ENCODE measurements around the gene SOX6.

Gene SOX6

GRCh38 chr11:16099343-16099900 lies 256.9 kb downstream of the SOX6 start:
- H3K9me3 ChIP-seq (ENCODE audit: control insufficient read depth, insufficient read depth, low read length) = no peaks in the 10 kb centered on the region
- H3K4me3 ChIP-seq (ENCODE audit: low read length) = no peak overlapping the region
- no peaks in the 10 kb centered on the region for H3K4me1 ChIP-seq (ENCODE audit: control insufficient read depth, insufficient read depth, low read length)
- no CpG with 5 or more reads among the region's 2 CpGs for WGBS (ENCODE audit: insufficient coverage, insufficient read length)
- H3K27ac ChIP-seq (ENCODE audit: low read length) = no peak overlapping the region
- H3K36me3 ChIP-seq (ENCODE audit: control insufficient read depth, insufficient read depth, low read length) = no peaks in the 10 kb centered on the region
- no peaks in the 10 kb centered on the region for H3K27me3 ChIP-seq (ENCODE audit: control insufficient read depth, insufficient read depth, low read length)
- no peak for DNase-seq (ENCODE audit: low read depth, low spot score)

- WGBS (ENCODE audit: insufficient coverage, insufficient read length) = no CpG with 5 or more reads among the region's 3 CpGs
- DNase-seq (ENCODE audit: low read depth, low spot score) = no peak
- no peak overlapping the region for H3K27ac ChIP-seq (ENCODE audit: low read length)
Observed at GRCh38 chr11:16098526-16099205, 257.7 kb downstream of the SOX6 start.

GRCh38 chr11:16097543-16097942 lies 258.8 kb downstream of the SOX6 start:
- Histone ChIP-seq H3K4me1 (ENCODE audit: control insufficient read depth, insufficient read depth, low read length) (no peaks in the 10 kb centered on the region), H3K36me3 (ENCODE audit: control insufficient read depth, insufficient read depth, low read length) (no peaks in the 10 kb centered on the region), H3K27me3 (ENCODE audit: control insufficient read depth, insufficient read depth, low read length) (no peaks in the 10 kb centered on the region), H3K27ac (ENCODE audit: low read length) (no peak overlapping the region), H3K9me3 (ENCODE audit: control insufficient read depth, insufficient read depth, low read length) (no peaks in the 10 kb centered on the region), H3K4me3 (ENCODE audit: low read length) (no peak overlapping the region)
- DNase-seq (ENCODE audit: low read depth, low spot score) = no peak
- WGBS (ENCODE audit: insufficient coverage, insufficient read length) = no CpG with 5 or more reads among the region's 2 CpGs

More at GRCh38 chr11:16098526-16099205, 257.7 kb downstream of the SOX6 start:
- H3K9me3 ChIP-seq (ENCODE audit: control insufficient read depth, insufficient read depth, low read length) = no peaks in the 10 kb centered on the region
- no peaks in the 10 kb centered on the region for H3K36me3 ChIP-seq (ENCODE audit: control insufficient read depth, insufficient read depth, low read length)
- no peaks in the 10 kb centered on the region for H3K4me1 ChIP-seq (ENCODE audit: control insufficient read depth, insufficient read depth, low read length)
- no peak overlapping the region for H3K4me3 ChIP-seq (ENCODE audit: low read length)
- no peaks in the 10 kb centered on the region for H3K27me3 ChIP-seq (ENCODE audit: control insufficient read depth, insufficient read depth, low read length)

GRCh38 chr11:16096336-16096735 lies 260.0 kb downstream of the SOX6 start:
- no peaks in the 10 kb centered on the region for H3K27me3 ChIP-seq (ENCODE audit: control insufficient read depth, insufficient read depth, low read length)
- H3K36me3 ChIP-seq (ENCODE audit: control insufficient read depth, insufficient read depth, low read length) = no peaks in the 10 kb centered on the region
- DNase-seq (ENCODE audit: low read depth, low spot score) = no peak
- no peak overlapping the region for H3K4me3 ChIP-seq (ENCODE audit: low read length)
- H3K9me3 ChIP-seq (ENCODE audit: control insufficient read depth, insufficient read depth, low read length) = no peaks in the 10 kb centered on the region
- no peaks in the 10 kb centered on the region for H3K4me1 ChIP-seq (ENCODE audit: control insufficient read depth, insufficient read depth, low read length)
- no peak overlapping the region for H3K27ac ChIP-seq (ENCODE audit: low read length)
- 100% methylated on average over 1 of the region's 2 CpGs for WGBS (ENCODE audit: insufficient coverage, insufficient read length)

GRCh38 chr11:16095756-16096155 lies 260.6 kb downstream of the SOX6 start:
- Histone ChIP-seq H3K27ac (ENCODE audit: low read length) (no peak overlapping the region), H3K9me3 (ENCODE audit: control insufficient read depth, insufficient read depth, low read length) (no peaks in the 10 kb centered on the region), H3K4me3 (ENCODE audit: low read length) (no peak overlapping the region), H3K27me3 (ENCODE audit: control insufficient read depth, insufficient read depth, low read length) (no peaks in the 10 kb centered on the region), H3K36me3 (ENCODE audit: control insufficient read depth, insufficient read depth, low read length) (no peaks in the 10 kb centered on the region), H3K4me1 (ENCODE audit: control insufficient read depth, insufficient read depth, low read length) (no peaks in the 10 kb centered on the region)
- DNase-seq (ENCODE audit: low read depth, low spot score) = no peak
- WGBS (ENCODE audit: insufficient coverage, insufficient read length) = no CpG with 5 or more reads among the region's 1 CpG

- DNase-seq (ENCODE audit: low read depth, low spot score) = no peak
- no CpG with 5 or more reads among the region's 3 CpGs for WGBS (ENCODE audit: insufficient coverage, insufficient read length)
- no peak overlapping the region for H3K4me3 ChIP-seq (ENCODE audit: low read length)
- no peaks in the 10 kb centered on the region for H3K36me3 ChIP-seq (ENCODE audit: control insufficient read depth, insufficient read depth, low read length)
- no peaks in the 10 kb centered on the region for H3K9me3 ChIP-seq (ENCODE audit: control insufficient read depth, insufficient read depth, low read length)
- H3K27ac ChIP-seq (ENCODE audit: low read length) = no peak overlapping the region
- H3K4me1 ChIP-seq (ENCODE audit: control insufficient read depth, insufficient read depth, low read length) = no peaks in the 10 kb centered on the region
- no peaks in the 10 kb centered on the region for H3K27me3 ChIP-seq (ENCODE audit: control insufficient read depth, insufficient read depth, low read length)
Observed at GRCh38 chr11:16093889-16094653, 262.3 kb downstream of the SOX6 start.

- no CpG with 5 or more reads among the region's 1 CpG for WGBS (ENCODE audit: insufficient coverage, insufficient read length)
- Histone ChIP-seq H3K27ac (ENCODE audit: low read length) (no peak overlapping the region), H3K9me3 (ENCODE audit: control insufficient read depth, insufficient read depth, low read length) (no peaks in the 10 kb centered on the region), H3K27me3 (ENCODE audit: control insufficient read depth, insufficient read depth, low read length) (no peaks in the 10 kb centered on the region), H3K4me1 (ENCODE audit: control insufficient read depth, insufficient read depth, low read length) (no peaks in the 10 kb centered on the region), H3K4me3 (ENCODE audit: low read length) (no peak overlapping the region), H3K36me3 (ENCODE audit: control insufficient read depth, insufficient read depth, low read length) (no peaks in the 10 kb centered on the region)
- DNase-seq (ENCODE audit: low read depth, low spot score) = no peak
Observed at GRCh38 chr11:16091862-16092261, 264.5 kb downstream of the SOX6 start.

GRCh38 chr11:16089481-16089880 lies 266.9 kb downstream of the SOX6 start:
- Histone ChIP-seq H3K4me3 (ENCODE audit: low read length) (no peak overlapping the region), H3K4me1 (ENCODE audit: control insufficient read depth, insufficient read depth, low read length) (no peaks in the 10 kb centered on the region), H3K9me3 (ENCODE audit: control insufficient read depth, insufficient read depth, low read length) (no peaks in the 10 kb centered on the region), H3K27ac (ENCODE audit: low read length) (no peak overlapping the region), H3K27me3 (ENCODE audit: control insufficient read depth, insufficient read depth, low read length) (no peaks in the 10 kb centered on the region), H3K36me3 (ENCODE audit: control insufficient read depth, insufficient read depth, low read length) (no peaks in the 10 kb centered on the region)
- no peak for DNase-seq (ENCODE audit: low read depth, low spot score)
- no CpG with 5 or more reads among the region's 1 CpG for WGBS (ENCODE audit: insufficient coverage, insufficient read length)

- no CpG with 5 or more reads among the region's 1 CpG for WGBS (ENCODE audit: insufficient coverage, insufficient read length)
- H3K27ac ChIP-seq (ENCODE audit: low read length) = no peak overlapping the region
- no peaks in the 10 kb centered on the region for H3K4me1 ChIP-seq (ENCODE audit: control insufficient read depth, insufficient read depth, low read length)
- H3K27me3 ChIP-seq (ENCODE audit: control insufficient read depth, insufficient read depth, low read length) = no peaks in the 10 kb centered on the region
- no peak for DNase-seq (ENCODE audit: low read depth, low spot score)
- H3K4me3 ChIP-seq (ENCODE audit: low read length) = no peak overlapping the region
- H3K36me3 ChIP-seq (ENCODE audit: control insufficient read depth, insufficient read depth, low read length) = no peaks in the 10 kb centered on the region
- no peaks in the 10 kb centered on the region for H3K9me3 ChIP-seq (ENCODE audit: control insufficient read depth, insufficient read depth, low read length)
Observed at GRCh38 chr11:16088774-16089173, 267.6 kb downstream of the SOX6 start.

- Histone ChIP-seq H3K27ac (ENCODE audit: low read length) (no peak overlapping the region), H3K27me3 (ENCODE audit: control insufficient read depth, insufficient read depth, low read length) (no peaks in the 10 kb centered on the region), H3K36me3 (ENCODE audit: control insufficient read depth, insufficient read depth, low read length) (no peaks in the 10 kb centered on the region), H3K4me3 (ENCODE audit: low read length) (no peak overlapping the region), H3K4me1 (ENCODE audit: control insufficient read depth, insufficient read depth, low read length) (no peaks in the 10 kb centered on the region), H3K9me3 (ENCODE audit: control insufficient read depth, insufficient read depth, low read length) (no peaks in the 10 kb centered on the region)
- WGBS (ENCODE audit: insufficient coverage, insufficient read length) = no CpG with 5 or more reads among the region's 2 CpGs
- no peak for DNase-seq (ENCODE audit: low read depth, low spot score)
Observed at GRCh38 chr11:16087886-16088285, 268.5 kb downstream of the SOX6 start.
